GM18511 (cell line): ENCODE data around the gene CDH22.

ENCODE experiments used
- ATAC-seq: cut with Tn5 transposase; IDR thresholded peaks from one replicate; pipeline ENCODE4 v1.9.1; 2021; ENCODE audit warnings: mild to moderate bottlenecking, moderate library complexity; ENCODE audit not compliant: unreplicated experiment

Gene CDH22

GRCh38 chr20:46174469-46175126, 133.7 kb downstream of the CDH22 start:
- no peak for ATAC-seq

DNA sequence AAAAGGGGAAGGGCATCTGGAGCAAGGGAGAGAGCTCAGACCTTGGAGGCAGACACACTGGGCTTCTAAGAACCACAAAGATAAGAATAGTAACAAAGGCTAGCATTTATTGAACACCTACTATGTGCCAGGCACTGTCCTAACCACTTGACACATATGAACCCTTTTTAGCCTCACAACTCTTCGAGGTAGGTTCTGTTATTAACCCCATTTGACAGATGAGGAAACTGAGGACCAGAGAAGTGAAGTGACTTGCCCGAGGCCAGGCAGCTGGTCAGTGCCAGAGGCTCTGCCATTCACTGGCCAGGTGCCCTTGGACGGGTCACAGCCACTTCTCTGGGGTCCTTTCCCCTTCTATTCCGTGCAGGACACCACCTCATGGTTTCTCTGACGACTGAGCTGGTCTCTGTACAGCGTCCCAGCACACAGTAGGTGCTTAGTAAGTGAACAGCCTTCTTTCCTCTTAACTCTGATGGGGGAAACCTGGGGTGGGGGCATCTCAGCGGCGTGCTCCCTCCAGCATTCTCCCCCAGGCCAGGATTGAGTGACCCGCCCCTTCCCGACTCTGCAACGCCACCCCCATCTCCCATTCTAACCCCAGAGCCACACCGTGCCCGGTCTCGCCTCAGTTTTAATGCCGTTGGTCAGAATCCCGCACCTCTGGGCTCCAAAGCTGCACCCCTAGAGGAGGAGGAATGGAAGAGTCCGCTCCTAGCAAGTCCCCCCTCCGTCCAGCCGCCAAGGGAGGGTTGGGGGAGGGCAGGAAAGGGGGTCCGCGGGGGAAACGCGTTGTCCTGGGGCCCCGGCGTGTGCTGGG, 134.4 kb downstream of the CDH22 start:
- ATAC-seq, result no peak

DNA sequence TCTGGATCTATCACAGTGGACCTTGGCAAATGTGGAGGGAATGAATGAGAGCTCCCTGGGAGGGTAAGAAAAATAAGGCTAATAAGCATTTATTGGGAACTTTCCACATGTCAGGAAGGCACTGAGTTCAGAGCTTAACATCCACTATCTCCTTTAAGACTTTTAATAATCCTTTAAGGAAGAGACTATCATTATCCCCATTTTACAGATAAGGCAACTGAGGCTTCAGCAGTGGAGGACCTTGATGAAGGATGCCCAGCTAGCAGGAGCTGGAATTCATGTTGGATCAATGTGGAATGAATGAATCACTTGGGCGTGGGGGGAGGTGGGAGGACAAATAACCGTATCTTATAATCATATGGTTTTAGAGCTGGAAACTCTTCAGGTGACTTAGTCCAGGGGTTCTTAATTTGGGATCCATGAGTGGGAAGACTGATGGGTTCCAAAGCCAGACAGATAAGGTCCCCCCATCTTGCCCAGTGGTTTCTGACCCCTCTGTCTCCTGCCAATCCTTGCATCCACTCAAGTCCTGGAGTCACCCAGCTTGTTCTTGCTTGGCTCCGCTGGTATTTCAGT, 135.2 kb downstream of the CDH22 start:
- no peak for ATAC-seq

GRCh38 chr20:46172455-46172854, 135.8 kb downstream of the CDH22 start:
- no peak for ATAC-seq

DNA sequence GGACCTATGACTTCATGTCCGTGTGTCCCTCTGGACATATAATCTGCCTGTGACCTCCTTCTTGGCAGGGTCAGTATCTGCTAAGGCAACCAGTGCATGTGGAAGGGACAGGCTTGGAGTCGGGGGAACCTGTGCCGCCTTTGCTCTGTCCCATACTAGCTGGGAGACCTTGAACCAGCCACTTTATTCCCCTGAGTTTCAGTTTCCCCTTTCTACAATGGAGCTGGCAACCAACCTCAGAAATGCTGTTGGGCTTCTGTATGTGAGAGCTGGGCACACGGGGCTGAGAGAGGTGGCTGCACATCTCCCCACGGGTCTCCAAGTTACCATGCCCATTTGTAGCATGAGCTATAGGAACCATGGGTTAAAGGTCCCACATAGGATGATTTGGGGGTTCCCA, 136.4 kb downstream of the CDH22 start:
- no peak for ATAC-seq

- no peak for ATAC-seq
These were observed 136.8 kb downstream of the CDH22 start for GRCh38 chr20:46171476-46171875.

DNA sequence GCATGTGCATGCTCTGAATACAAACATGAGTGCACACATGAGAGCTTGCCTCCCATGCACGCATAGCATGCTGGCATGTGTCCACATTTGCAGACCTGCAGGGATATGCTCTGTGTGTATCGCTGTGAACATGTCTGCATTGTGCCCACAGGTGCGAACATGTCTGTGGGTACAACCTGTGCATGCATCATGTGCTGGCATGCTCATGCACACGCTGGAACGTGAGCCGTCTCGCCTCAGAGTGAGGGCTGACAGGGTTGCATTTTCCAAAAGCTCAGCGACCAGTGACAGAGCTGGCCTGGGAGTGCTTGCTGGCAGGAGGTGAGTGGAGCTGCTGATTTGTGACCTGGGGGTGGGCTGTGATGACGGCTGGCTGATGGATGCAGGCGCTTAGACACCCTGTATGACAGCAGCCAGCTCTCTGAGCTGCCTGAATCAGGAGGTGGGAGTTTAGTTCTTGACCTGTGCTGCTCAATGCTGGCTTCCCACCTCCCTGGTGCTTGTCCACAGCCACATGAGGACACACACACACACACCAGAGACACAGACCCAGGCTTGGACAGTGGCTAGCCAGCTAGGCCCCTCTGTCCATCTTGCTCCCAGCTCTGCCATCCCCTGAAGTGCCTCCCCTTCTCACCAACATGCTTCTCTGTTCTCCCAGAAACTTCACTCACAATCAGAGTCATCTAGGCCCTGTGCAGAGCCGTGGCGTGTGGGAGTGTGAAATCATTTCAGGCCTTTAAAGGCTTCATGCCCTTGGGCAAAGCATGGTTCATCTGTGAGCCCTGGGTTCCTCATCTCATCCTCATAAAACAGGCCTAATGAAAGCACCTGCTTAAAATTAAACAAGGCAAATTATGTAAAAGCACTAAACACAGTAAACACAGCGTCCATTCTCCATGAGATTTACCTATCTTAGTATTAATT, 138.8 kb downstream of the CDH22 start:
- ATAC-seq, result no peak

GRCh38 chr20:46168438-46168837, 139.9 kb downstream of the CDH22 start:
- no peak for ATAC-seq

- ATAC-seq, result no peak
These were observed 141.2 kb downstream of the CDH22 start for GRCh38 chr20:46167080-46167479.

GRCh38 chr20:46164254-46164653, 144.0 kb downstream of the CDH22 start:
- ATAC-seq, result no peak

- ATAC-seq, result no peak
These were observed 146.4 kb downstream of the CDH22 start for GRCh38 chr20:46161921-46162320.

GRCh38 chr20:46160661-46161060, 147.6 kb downstream of the CDH22 start:
- no peak for ATAC-seq

DNA sequence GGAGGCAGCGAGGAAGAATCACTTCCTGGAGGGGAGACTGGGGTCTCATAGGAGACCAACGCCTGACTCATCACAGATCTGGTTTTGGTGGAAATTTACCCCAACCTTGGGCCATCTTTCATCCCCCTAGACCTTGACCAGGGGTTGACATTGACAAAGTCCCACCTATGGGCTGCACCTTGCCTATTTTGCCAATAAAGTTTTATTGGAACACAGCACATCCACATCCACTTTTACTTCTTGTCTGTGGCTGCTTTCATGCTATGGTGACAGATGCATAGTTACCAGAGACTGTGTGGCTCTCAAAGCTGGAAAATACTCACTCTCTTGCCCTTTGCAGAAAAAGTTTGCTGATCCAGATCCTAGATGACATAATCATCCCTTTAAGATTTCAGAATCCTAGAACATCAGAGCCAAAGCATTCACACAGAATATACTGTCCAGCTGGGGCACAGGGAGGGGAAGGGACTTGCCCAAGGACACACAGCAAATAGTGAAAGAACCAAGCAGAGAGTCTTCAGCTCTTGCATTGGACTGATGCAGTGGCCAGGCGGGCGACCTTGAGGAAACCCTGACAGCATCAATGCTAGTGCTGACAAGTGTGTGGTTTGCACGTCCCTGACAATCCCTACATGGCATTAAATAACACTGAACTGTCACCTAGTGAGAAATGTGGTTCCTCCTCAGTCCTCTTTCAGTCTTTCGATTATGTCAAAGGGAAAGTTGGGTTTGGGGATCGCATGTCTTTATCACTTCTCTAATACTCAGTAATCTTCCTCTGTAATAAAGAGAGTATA, 149.0 kb downstream of the CDH22 start:
- ATAC-seq, result no peak

GRCh38 chr20:46158476-46158987, 149.8 kb downstream of the CDH22 start:
- no peak for ATAC-seq

DNA sequence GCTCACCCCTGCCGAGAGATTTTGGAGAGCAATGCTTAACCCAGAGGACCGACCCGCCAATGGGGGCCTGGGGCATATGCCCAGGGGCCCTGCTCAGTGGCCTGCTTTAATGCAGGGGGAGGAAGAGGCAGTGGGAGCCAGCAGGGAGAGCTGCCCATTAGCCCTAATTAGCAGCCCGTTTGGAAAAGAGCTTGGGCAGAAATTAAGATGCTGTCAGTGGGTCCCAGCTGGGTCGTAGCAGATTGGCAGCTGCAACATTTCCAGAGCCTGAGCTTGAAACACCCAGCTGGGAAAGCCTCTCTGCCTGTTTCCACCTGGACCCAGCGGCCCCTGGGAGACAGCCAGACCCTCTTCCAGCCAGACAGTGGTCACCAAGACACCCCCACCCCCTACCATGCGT, 150.7 kb downstream of the CDH22 start:
- no peak for ATAC-seq

DNA sequence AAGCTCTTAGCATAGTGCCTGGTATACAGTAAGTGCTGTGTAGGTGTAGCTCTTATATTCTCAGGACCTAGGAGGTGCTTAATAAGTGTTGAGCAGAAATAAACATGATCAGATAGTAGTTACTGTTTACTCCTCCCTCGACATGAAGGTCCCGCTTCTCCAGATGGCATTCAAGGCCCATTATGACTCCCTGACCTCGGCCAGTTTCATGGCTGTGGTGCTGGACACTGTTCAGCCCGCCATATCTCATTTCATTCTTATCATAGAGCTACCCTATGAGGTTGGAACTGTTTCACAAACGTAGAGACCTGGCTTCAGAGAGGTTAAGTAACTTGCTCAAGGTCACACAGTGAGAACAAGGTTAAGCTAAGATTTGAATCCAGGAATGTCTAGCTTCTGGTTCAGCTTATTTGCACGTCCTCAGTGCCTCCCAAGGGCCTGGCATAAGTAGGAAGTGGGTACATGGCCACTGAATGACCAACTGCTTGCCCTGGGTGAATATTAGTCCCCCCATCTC, 151.2 kb downstream of the CDH22 start:
- no peak for ATAC-seq

- no peak for ATAC-seq
These were observed 152.2 kb downstream of the CDH22 start for GRCh38 chr20:46156065-46156464.

DNA sequence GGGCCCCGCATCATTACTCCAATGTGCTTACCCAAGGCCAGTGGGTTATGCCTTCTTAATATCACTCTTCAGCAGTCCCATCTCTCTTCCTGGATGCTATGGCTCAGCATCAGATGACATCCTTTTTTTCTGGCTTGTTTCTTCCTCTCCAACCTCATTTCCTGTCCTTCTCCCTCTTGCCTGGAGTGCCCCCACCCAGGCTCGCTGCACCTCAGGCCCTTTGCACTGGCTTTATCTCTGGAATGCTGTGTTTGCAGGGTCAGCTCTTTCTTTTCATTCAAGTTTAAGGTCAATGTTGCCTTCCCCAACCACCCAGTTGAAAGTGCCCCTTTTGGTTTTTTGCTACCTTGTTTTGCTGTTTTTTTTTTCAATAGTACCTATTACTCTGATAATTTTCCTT, 153.5 kb downstream of the CDH22 start:
- no peak for ATAC-seq

- no peak for ATAC-seq
These were observed 154.0 kb downstream of the CDH22 start for GRCh38 chr20:46154305-46154704.
